ENCODE results near the gene CHSY1.

Gene CHSY1

GRCh38 chr15:101187820-101188636 is 63.8 kb downstream of the CHSY1 start:
- DNase-seq = no peak

DNA sequence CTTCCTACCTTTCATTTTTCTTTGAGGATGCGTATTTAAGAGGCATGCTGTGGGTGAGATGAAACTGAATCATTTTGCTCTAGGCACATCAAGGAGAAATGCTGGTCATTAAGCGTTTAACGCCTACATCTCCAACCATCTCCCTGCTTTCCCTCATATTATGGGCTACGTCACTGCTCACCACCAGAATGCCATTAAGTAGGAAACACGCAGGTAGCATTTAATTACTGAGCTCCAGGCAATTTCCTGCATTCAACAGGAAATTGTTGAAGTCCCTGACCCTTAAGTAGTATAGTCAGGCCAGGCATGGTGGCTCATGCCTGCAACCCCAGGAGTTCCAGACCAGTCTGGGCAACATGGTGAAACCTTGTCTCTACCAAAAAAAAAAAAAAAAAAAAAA is 66.1 kb downstream of the CHSY1 start:
- no peak for DNase-seq

DNA sequence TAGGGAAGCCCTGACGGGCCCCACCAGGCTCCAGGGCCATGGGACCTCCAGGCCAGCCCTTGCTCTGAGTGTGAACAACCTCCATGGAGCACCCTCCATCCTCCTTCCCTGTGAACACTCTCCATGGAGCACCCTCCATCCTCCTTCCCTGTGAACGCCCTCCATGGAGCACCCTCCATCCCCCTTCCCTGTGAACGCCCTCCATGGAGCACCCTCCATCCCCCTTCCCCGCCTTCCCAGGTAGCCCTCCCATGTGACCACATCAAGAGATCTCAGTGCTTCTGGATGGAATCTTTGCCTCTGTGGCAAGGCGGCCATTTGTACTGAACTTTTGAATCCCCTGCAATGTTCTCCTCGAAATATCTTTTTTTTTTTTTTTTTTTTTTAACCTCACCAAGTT is 66.5 kb downstream of the CHSY1 start:
- no peak for DNase-seq

GRCh38 chr15:101184830-101185229 is 67.0 kb downstream of the CHSY1 start:
- DNase-seq = no peak

- no peak for DNase-seq
These were observed 67.9 kb downstream of the CHSY1 start for GRCh38 chr15:101183931-101184305.

- DNase-seq = no peak
These were observed 68.5 kb downstream of the CHSY1 start for GRCh38 chr15:101183226-101183930.

DNA sequence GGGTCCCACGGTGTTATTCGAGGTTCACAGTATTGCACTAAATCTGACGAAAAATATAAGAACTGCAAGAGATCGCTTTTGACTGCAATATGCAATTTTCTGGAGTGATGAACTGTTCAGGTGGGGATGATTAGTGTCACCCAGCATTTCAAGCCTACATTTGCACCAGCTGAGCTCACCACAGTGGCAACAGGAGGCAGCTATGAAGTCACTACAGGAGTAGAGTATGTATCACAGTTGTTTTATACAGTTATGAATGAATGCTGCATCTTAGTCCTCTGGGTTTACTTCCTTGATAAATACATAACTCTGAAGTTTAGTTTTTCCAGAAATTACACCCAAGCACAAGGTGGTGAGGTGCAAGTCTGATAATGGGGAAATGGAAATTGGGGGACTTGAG is 69.6 kb downstream of the CHSY1 start:
- DNase-seq = no peak

DNA sequence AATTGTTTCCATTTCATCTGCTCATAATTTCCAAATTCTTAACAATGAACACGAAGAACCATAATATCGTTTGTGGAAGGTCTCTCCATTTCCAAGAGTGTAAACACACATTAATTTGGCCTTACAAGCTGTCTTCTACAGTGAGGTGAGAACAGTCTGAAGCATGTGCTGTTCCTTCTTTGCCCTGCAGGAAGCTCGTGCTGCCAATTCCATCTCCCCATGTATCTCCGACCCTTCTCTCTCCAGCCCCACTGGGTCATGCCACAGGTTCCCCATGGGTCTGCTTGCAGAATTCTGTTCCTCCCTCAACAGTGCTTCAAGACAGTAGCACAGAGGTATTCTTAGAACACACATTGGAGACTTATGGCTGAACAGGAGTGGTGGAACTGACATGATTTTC is 70.5 kb downstream of the CHSY1 start:
- no peak for DNase-seq

GRCh38 chr15:101180620-101181307 is 71.1 kb downstream of the CHSY1 start:
- no peak for DNase-seq

DNA sequence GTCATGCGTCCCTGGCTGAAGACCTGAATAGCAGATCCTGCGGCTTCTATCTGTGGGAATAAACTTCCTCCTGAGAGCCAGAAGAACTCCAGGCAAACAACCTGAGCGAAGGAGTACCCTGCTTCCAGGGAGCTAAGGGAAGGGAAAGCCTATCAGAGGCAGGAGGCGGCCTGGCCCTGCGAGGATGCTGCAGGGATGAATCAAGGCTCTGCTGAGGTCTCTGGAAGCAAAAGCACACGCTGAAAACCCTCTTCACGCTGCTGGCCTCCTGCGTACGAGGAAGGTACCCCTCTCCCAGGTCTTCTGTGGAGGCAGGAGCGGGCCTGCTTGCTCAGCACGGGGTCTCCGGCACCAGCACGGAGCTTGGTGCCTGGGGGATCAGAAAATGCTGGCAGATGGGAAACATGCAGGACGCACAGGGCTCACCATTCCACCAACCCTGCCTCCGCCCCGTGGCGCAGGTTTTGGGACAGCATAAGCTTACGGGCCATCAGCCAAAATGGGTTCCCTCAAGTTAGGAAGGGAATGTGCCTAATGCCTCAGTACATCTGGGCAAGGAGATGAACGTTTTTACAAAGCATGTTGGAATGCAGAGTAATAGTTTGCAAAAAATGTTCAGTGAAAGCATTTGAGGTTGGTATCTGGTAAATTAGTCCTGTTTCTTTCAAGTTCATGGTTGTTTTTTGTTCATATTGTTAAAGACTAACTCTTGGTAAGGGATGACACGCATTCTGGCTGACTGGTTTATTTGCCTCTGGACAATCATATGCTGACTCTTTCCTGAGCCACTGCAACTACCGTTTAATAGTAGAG is 72.3 kb downstream of the CHSY1 start:
- DNase-seq = no peak

GRCh38 chr15:101178931-101179330 is 72.9 kb downstream of the CHSY1 start:
- no peak for DNase-seq

DNA sequence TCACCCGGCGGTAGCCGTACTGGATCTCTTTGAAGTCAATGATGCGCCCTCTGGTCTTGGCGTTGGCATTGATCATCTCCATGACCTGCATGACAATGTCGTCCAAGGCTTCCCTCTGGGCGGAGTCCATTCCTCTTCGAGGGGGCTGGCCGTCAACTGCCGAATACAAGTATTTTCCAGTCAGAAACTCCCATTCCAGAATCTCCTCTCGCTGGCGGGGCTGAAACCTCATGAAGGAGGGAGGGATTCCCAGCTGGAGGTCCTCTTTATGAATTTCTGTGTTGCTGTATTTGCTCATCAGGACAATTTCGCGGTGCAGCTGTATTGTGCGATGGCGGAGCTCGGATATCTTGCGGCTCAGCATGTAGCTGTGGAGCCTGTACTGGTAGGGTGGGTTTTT is 73.4 kb downstream of the CHSY1 start:
- DNase-seq = no peak

GRCh38 chr15:101177866-101178265 is 74.0 kb downstream of the CHSY1 start:
- no peak for DNase-seq

DNA sequence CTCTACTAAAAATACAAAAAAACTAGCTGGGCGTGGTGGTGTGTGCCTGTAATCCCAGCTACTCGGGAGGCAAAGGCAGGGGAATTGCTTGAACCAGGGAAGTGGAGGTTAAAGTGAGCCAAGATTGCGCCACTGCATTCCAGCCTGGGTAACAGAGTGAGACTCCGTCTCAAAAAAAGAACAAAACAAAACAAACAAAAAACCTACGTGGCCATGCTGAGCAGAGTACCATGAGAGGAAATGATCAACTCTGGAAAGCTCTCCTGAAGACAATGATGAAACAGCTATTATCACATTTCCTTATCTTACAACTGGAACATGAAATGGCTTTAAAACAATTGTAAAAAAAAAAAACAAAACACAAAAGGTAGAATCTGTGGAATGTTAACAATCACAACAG is 75.2 kb downstream of the CHSY1 start:
- DNase-seq = no peak

DNA sequence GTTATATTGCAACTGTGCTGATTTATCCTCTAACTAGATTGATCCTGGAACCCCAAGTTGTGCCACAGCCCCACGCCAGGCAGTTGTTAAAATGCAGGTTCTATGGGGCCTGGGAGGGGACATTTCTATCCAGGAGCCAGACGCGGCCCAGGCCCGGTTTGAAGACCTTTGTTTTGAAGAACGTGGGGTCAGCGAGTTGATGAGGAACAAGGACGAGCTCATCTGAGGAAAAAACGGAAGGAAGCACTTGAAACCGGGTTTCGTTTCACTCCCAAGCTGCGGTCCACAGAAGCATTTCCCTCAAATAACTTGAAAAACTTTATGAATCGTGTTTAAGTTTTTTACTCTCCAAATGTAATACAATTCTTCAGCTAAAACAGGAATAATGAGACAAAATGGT is 76.4 kb downstream of the CHSY1 start:
- DNase-seq = no peak

DNA sequence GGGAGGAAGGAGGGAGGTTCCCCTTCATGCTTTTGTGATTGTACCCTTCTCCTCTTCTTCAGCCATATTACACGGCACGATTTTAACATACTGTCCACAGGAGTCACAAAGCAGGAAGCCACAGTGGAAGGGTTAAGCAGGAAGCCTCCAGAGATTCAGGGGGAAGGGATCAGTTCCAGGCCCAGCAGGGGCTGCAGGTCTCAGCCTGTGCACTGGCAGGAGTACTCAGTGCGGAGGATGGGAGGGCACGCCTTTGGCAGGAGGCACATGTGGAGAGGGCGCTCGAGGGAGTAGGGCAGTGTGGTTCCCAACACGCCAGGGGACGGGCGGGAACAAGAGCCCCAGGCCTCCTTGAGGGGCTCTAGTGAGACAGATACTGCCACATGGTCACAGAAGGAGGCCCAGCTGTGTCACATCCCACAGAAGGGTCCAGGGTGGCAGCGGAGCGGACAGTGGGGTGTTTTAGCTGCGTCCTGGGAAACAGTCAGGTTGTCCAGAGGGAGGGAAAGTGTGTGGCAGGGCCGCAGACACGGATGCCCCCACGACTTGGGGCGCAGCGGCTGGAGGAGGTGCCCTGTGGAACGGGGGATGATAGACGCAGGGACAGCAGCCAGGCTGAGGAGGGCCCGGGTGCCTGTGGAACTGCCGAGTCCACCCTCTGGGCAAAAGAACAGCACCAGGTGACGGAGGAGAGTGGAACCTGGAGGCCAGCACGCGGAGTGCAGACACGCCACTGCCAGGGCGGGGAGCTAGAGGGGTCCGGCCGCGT is 77.5 kb downstream of the CHSY1 start:
- no peak for DNase-seq

- no peak for DNase-seq
These were observed 78.4 kb downstream of the CHSY1 start for GRCh38 chr15:101173233-101174119.

DNA sequence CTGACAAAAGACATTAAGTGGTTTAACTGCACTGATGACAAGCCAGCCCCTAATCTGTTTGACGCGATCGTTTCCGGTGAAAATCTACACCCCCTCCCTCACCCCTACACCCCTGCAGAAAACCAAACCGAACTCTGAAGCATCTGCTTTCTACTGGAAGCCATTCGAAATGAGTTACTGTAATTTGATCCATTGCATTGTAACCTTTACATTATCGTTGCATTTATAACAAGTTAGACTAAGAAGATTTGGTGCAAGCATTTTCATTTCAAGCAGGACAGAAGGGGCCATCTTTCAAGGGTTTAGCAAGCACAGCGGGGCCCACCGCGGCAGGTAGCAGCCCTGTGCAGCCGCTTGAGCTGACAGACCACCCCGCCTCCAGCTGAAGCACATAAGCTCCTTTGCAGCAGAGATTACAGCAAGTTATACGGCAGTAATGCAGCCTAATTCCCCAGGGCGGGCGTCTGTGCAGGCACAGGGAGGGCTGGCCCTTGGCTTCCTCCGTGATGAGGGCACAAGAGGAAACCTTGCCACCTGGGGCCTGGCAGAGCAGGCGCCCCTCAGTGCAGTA is 79.3 kb downstream of the CHSY1 start:
- DNase-seq = no peak

GRCh38 chr15:101171954-101172353 is 79.9 kb downstream of the CHSY1 start:
- DNase-seq = no peak

GRCh38 chr15:101170568-101171350 is 81.1 kb downstream of the CHSY1 start:
- no peak for DNase-seq
